Activated naive CD8-positive, alpha-beta T cell (primary cell): Measurements from ENCODE around the gene PRMT5.

ENCODE experiments used
- H3K27ac Mint-ChIP-seq: one replicate; pipeline ENCODE4 v1.8.0; 2021; ENCODE audit warnings: mixed read lengths
- H3K27me3 Mint-ChIP-seq: one replicate; pipeline ENCODE4 v1.8.0; 2021; ENCODE audit warnings: mixed read lengths
- H3K36me3 Mint-ChIP-seq: one replicate; pipeline ENCODE4 v1.8.0; 2021; ENCODE audit warnings: mixed read lengths
- H3K4me1 Mint-ChIP-seq: one replicate; pipeline ENCODE4 v1.8.0; 2021; ENCODE audit warnings: low read depth, mixed read lengths
- H3K4me3 Mint-ChIP-seq: one replicate; pipeline ENCODE4 v1.8.0; 2021; ENCODE audit warnings: mild to moderate bottlenecking, mixed read lengths
- H3K9me3 Mint-ChIP-seq: one replicate; pipeline ENCODE4 v1.8.0; 2021; ENCODE audit warnings: low read depth, mixed read lengths

The PRMT5 gene

DNA sequence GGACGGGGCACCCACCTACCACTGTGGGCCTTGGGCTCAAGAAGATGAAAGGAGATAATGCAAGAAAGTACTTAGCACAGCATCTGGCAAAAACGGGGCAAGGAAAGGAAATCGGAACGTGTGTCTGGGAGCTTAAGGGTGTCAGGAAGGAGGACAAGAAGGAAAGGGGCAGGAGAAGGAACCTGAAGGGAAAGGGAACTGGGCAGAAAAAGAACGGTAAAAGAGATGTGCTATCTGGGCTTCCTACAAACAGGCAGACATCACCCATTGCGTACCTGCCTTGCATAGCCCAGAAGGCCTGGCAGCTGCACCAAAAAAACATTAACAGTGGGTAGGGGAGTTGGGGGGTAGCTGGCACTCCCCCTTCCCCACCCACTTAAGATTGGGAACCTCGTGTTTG lies 47.1 kb downstream of the PRMT5 start:
- H3K27ac Mint-ChIP-seq: no peak overlapping the region
- peaks cover 26% of the 10 kb centered on the region for H3K4me1 Mint-ChIP-seq
- no peaks in the 10 kb centered on the region for H3K9me3 Mint-ChIP-seq
- H3K4me3 Mint-ChIP-seq: no peak overlapping the region
- no peaks in the 10 kb centered on the region for H3K27me3 Mint-ChIP-seq
- no peaks in the 10 kb centered on the region for H3K36me3 Mint-ChIP-seq

GRCh38 chr14:22878271-22879246 lies 50.6 kb downstream of the PRMT5 start:
- H3K27me3 Mint-ChIP-seq: no peaks in the 10 kb centered on the region
- H3K27ac Mint-ChIP-seq: peak overlapping the region; percentile 41
- no peaks in the 10 kb centered on the region for H3K9me3 Mint-ChIP-seq
- peaks cover 24% of the 10 kb centered on the region for H3K4me1 Mint-ChIP-seq
- H3K36me3 Mint-ChIP-seq: no peaks in the 10 kb centered on the region
- no peak overlapping the region for H3K4me3 Mint-ChIP-seq

GRCh38 chr14:22877000-22877501 lies 52.1 kb downstream of the PRMT5 start:
- no peaks in the 10 kb centered on the region for H3K36me3 Mint-ChIP-seq
- no peak overlapping the region for H3K4me3 Mint-ChIP-seq
- H3K4me1 Mint-ChIP-seq: peaks cover 23% of the 10 kb centered on the region
- no peaks in the 10 kb centered on the region for H3K27me3 Mint-ChIP-seq
- H3K9me3 Mint-ChIP-seq: no peaks in the 10 kb centered on the region
- no peak overlapping the region for H3K27ac Mint-ChIP-seq

DNA sequence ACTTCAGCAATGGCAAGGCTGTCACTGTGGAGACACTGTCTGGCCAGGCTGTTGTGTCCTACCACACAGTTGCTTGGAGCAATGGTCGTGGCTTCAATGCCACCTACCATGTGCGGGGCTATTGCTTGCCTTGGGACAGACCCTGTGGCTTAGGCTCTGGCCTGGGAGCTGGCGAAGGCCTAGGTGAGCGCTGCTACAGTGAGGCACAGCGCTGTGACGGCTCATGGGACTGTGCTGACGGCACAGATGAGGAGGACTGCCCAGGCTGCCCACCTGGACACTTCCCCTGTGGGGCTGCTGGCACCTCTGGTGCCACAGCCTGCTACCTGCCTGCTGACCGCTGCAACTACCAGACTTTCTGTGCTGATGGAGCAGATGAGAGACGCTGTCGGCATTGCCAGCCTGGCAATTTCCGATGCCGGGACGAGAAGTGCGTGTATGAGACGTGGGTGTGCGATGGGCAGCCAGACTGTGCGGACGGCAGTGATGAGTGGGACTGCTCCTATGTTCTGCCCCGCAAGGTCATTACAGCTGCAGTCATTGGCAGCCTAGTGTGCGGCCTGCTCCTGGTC lies 53.3 kb downstream of the PRMT5 start:
- Mint-ChIP-seq H3K36me3 (no peaks in the 10 kb centered on the region), H3K9me3 (no peaks in the 10 kb centered on the region), H3K27me3 (no peaks in the 10 kb centered on the region), H3K4me1 (peaks cover 25% of the 10 kb centered on the region), H3K4me3 (no peak overlapping the region), H3K27ac (no peak overlapping the region)

DNA sequence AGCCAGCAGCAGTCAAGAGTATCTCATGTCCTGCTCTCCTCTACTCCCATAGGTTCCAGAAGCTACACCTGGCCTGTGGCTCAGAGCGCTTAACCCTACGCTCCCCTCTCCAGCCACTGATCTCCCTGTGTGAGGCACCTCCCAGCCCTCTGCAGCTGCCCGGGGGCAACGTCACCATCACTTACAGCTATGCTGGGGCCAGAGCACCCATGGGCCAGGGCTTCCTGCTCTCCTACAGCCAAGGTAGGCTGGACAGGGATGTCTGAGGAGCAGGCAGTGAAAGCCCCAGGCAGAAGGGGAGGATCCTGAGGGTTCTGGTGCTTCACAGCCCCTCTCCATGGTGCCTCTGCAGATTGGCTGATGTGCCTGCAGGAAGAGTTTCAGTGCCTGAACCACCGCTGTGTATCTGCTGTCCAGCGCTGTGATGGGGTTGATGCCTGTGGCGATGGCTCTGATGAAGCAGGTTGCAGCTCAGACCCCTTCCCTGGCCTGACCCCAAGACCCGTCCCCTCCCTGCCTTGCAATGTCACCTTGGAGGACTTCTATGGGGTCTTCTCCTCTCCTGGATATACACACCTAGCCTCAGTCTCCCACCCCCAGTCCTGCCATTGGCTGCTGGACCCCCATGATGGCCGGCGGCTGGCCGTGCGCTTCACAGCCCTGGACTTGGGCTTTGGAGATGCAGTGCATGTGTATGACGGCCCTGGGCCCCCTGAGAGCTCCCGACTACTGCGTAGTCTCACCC lies 54.0 kb downstream of the PRMT5 start:
- no peaks in the 10 kb centered on the region for H3K27me3 Mint-ChIP-seq
- H3K36me3 Mint-ChIP-seq: no peaks in the 10 kb centered on the region
- no peak overlapping the region for H3K4me3 Mint-ChIP-seq
- H3K27ac Mint-ChIP-seq: no peak overlapping the region
- peaks cover 31% of the 10 kb centered on the region for H3K4me1 Mint-ChIP-seq
- no peaks in the 10 kb centered on the region for H3K9me3 Mint-ChIP-seq

- peak overlapping the region; percentile 90 for H3K4me3 Mint-ChIP-seq
- H3K27me3 Mint-ChIP-seq: no peaks in the 10 kb centered on the region
- H3K9me3 Mint-ChIP-seq: no peaks in the 10 kb centered on the region
- H3K36me3 Mint-ChIP-seq: no peaks in the 10 kb centered on the region
- H3K27ac Mint-ChIP-seq: peak overlapping the region; percentile 87
- peaks cover 31% of the 10 kb centered on the region for H3K4me1 Mint-ChIP-seq
These were observed 56.2 kb downstream of the PRMT5 start for GRCh38 chr14:22872833-22873520.

- Mint-ChIP-seq H3K9me3 (no peaks in the 10 kb centered on the region), H3K27ac (peak overlapping the region; percentile 87), H3K4me1 (peaks cover 31% of the 10 kb centered on the region), H3K4me3 (peak overlapping the region; percentile 97), H3K36me3 (no peaks in the 10 kb centered on the region), H3K27me3 (no peaks in the 10 kb centered on the region)
These were observed 56.9 kb downstream of the PRMT5 start for GRCh38 chr14:22872033-22872832.

DNA sequence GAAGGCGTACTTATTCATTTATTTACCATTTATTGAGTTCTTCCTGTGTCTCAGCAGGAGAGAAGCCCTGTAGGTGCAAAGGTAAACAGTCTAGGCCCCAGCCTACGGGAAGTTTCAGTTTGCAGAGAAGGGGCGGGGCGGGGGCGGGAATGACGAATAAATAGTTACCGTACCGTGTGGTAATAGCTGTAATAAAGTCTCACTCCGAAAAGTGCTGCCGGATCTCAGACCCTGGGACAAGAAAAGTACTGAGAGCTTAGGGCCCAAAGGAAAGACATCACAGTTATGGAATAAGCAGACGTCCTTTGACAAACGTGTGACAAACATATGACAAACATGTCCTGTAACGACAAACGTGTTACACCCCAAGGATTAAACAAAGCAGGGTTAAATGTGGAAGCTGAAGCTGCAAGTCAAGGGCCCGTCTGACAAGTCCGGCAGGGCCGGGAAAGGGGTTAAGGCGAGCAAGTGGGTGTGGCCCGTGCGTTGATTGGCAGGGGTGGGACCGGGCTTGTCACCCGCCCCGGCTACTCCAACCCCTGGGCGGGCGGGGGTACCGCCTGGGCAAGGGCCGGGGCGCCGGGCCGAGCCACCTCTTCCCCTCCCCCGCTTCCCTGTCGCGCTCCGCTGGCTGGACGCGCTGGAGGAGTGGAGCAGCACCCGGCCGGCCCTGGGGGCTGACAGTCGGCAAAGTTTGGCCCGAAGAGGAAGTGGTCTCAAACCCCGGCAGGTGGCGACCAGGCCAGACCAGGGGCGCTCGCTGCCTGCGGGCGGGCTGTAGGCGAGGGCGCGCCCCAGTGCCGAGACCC lies 57.7 kb downstream of the PRMT5 start, which contains the start of gene LRP10:
LRP10 (plus strand) TSS at position 517 of the 809 bp plus-strand sequence. CDS start 564 bp downstream, outside the sequence.
- Mint-ChIP-seq H3K9me3 (no peaks in the 10 kb centered on the region), H3K27ac (peak within 1 kb of the TSS; percentile 98), H3K36me3 (no peaks in the 10 kb centered on the region), H3K27me3 (no peaks in the 10 kb centered on the region), H3K4me3 (peak within 1 kb of the TSS; percentile 97), H3K4me1 (peaks cover 33% of the 10 kb centered on the region)

GRCh38 chr14:22870811-22871223 lies 58.4 kb downstream of the PRMT5 start:
- Mint-ChIP-seq H3K27me3 (no peaks in the 10 kb centered on the region), H3K27ac (peak overlapping the region; percentile 98), H3K4me1 (peaks cover 30% of the 10 kb centered on the region), H3K36me3 (no peaks in the 10 kb centered on the region), H3K9me3 (no peaks in the 10 kb centered on the region), H3K4me3 (peak overlapping the region; percentile 97)
